ENCODE measurements around the gene SERPINB2. TPM values are rescaled to one million over a fixed set of nuclear protein-coding genes. Genes with fewer than 3 reads are reported as not detected.

SERPINB2 gene
- polyA plus RNA-seq, 1 donor (not counting 4 experiments of a cell fraction or from before 2014, with no cell fraction given): 733 TPM

DNA sequence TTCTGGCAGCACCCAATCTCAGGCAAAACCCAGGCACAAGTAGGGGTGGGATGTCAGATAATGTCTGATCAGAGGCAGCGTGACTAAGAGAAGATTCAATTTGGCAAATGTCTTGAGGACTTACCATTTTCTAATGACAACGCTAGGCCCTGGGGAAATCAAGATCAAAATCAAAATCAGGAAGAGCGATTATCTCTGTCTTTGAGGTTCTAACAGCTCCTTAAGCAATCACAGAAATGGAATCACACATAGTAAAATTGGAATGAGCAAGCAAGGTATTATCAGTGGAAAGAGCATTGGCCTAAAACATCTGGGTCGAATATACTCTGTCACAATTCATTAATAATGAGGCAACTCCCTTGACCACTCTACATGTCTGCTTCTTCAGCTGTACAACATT lies 8.6 kb upstream of the SERPINB2 start:
- H3K27ac ChIP-seq (ENCODE audit: control insufficient read depth, insufficient read depth, low read length): peak overlapping the region; percentile 86
- peak overlapping the region; percentile 68 for H2AFZ ChIP-seq (ENCODE audit: control insufficient read depth, low read length)

DNA sequence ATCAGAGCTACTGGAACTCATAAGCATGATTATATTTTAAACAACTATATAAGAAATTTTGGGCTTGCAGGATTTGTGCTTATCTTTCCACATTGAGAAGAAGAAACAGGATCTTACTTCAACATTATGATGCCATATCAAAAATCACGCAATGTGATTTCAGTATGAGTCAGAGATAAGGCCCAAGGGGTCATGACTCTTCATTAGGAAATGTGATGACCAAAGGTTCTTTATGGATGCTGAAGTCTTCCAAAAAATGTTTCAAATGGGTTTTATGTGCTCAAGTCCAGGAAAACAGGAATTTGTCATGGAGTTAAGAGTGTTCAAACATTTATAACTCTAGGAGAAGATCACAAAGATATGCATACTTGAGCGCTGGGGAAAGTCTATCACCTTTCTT lies 7.8 kb upstream of the SERPINB2 start:
- peak; percentile 92 for FAIRE-seq
- Histone ChIP-seq H3K4me2 (ENCODE audit: control insufficient read depth, extremely low read depth, insufficient read depth, low read depth, low read length) (peak overlapping the region; percentile 29), H2AFZ (ENCODE audit: control insufficient read depth, low read length) (no peak overlapping the region), H3K9me1 (ENCODE audit: control insufficient read depth, extremely low read depth, insufficient read depth, low read length) (no peaks in the 10 kb centered on the region), H3K4me1 (ENCODE audit: control insufficient read depth, extremely low read depth, insufficient read depth, low read length) (peaks cover 62% of the 10 kb centered on the region), H3K4me3 (ENCODE audit: control insufficient read depth in 2 of 3, extremely low read depth in 1 of 3, insufficient read depth in 2 of 3, low read depth in 1 of 3, low read length in 3 of 3) (no peak overlapping the region), H3K36me3 (ENCODE audit: control insufficient read depth in 2 of 2, extremely low read depth in 1 of 2, insufficient read depth in 2 of 2, low read length in 2 of 2) (no peaks in the 10 kb centered on the region), H3K79me2 (ENCODE audit: control insufficient read depth, insufficient read depth, low read length) (no peaks in the 10 kb centered on the region), H3K27ac (ENCODE audit: control insufficient read depth, insufficient read depth, low read length) (peak overlapping the region; percentile 98), H4K20me1 (ENCODE audit: control insufficient read depth, extremely low read depth, insufficient read depth, low read length) (no peaks in the 10 kb centered on the region), H3K27me3 (ENCODE audit: control insufficient read depth, extremely low read depth, insufficient read depth, low read length) (no peaks in the 10 kb centered on the region), H3K9me3 (ENCODE audit: control insufficient read depth, low read depth, low read length) (no peaks in the 10 kb centered on the region), H3K9ac (ENCODE audit: control insufficient read depth, extremely low read depth, insufficient read depth, low read length) (no peak overlapping the region)
- no peak for TF ChIP-seq EZH2 (IDR thresholded peaks at IDR 0.05; ENCODE audit: low read length)
- TF ChIP-seq, protein P1, sequence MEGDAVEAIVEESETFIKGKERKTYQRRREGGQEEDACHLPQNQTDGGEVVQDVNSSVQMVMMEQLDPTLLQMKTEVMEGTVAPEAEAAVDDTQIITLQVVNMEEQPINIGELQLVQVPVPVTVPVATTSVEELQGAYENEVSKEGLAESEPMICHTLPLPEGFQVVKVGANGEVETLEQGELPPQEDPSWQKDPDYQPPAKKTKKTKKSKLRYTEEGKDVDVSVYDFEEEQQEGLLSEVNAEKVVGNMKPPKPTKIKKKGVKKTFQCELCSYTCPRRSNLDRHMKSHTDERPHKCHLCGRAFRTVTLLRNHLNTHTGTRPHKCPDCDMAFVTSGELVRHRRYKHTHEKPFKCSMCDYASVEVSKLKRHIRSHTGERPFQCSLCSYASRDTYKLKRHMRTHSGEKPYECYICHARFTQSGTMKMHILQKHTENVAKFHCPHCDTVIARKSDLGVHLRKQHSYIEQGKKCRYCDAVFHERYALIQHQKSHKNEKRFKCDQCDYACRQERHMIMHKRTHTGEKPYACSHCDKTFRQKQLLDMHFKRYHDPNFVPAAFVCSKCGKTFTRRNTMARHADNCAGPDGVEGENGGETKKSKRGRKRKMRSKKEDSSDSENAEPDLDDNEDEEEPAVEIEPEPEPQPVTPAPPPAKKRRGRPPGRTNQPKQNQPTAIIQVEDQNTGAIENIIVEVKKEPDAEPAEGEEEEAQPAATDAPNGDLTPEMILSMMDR (optimal IDR thresholded peaks at IDR 0.05 in 1 of 3, IDR thresholded peaks at IDR 0.05 in 1 of 3, conservative IDR thresholded peaks at IDR 0.05 in 1 of 3; ENCODE audit: extremely low read depth in 1 of 3, insufficient read depth in 2 of 3, low read length in 3 of 3): no peak
- no peak for DNase-seq (ENCODE audit: low read depth, low spot score)
- dilution Hi-C loops (cut with MboI; ENCODE audit: extremely low pct_ligation_motif_present, low sequenced_read_pairs): no loop called here

More for the DNA sequence above, 8.6 kb upstream of the SERPINB2 start:
- Histone ChIP-seq H3K9ac (ENCODE audit: control insufficient read depth, extremely low read depth, insufficient read depth, low read length) (peak overlapping the region; percentile 38), H3K4me3 (ENCODE audit: control insufficient read depth in 2 of 3, extremely low read depth in 1 of 3, insufficient read depth in 2 of 3, low read depth in 1 of 3, low read length in 3 of 3) (no peak overlapping the region), H3K27me3 (ENCODE audit: control insufficient read depth, extremely low read depth, insufficient read depth, low read length) (no peaks in the 10 kb centered on the region), H3K4me2 (ENCODE audit: control insufficient read depth, extremely low read depth, insufficient read depth, low read depth, low read length) (peak overlapping the region; percentile 0), H3K4me1 (ENCODE audit: control insufficient read depth, extremely low read depth, insufficient read depth, low read length) (peaks cover 55% of the 10 kb centered on the region), H3K9me1 (ENCODE audit: control insufficient read depth, extremely low read depth, insufficient read depth, low read length) (no peaks in the 10 kb centered on the region), H4K20me1 (ENCODE audit: control insufficient read depth, extremely low read depth, insufficient read depth, low read length) (no peaks in the 10 kb centered on the region), H3K36me3 (ENCODE audit: control insufficient read depth in 2 of 2, extremely low read depth in 1 of 2, insufficient read depth in 2 of 2, low read length in 2 of 2) (no peaks in the 10 kb centered on the region), H3K79me2 (ENCODE audit: control insufficient read depth, insufficient read depth, low read length) (no peaks in the 10 kb centered on the region), H3K9me3 (ENCODE audit: control insufficient read depth, low read depth, low read length) (no peaks in the 10 kb centered on the region)
- no peak for DNase-seq (ENCODE audit: low read depth, low spot score)
- TF ChIP-seq EZH2 (IDR thresholded peaks at IDR 0.05; ENCODE audit: low read length): no peak
- TF ChIP-seq, protein P1 (optimal IDR thresholded peaks at IDR 0.05 in 1 of 3, IDR thresholded peaks at IDR 0.05 in 1 of 3, conservative IDR thresholded peaks at IDR 0.05 in 1 of 3; ENCODE audit: extremely low read depth in 1 of 3, insufficient read depth in 2 of 3, low read length in 3 of 3): no peak
- dilution Hi-C loops (cut with MboI; ENCODE audit: extremely low pct_ligation_motif_present, low sequenced_read_pairs): no loop called here
- FAIRE-seq: peak; percentile 75
